HepG2 (cell line): ENCODE measurements around the gene DNAJB11. TPM values are rescaled to one million over a fixed set of nuclear protein-coding genes. Genes with fewer than 3 reads are reported as not detected.

Source experiments
- BRD4 ChIP-seq: sonication (generic); formaldehyde crosslinking; IDR thresholded peaks from 2 replicates; pipeline ENCODE4 v1.4.0; 2020; ENCODE audit warnings: missing genetic modification reagents
- CENPT ChIP-seq: sonication (generic); formaldehyde crosslinking; IDR thresholded peaks from 2 replicates; pipeline ENCODE4 v1.8.0; 2022; ENCODE audit warnings: low read depth, mild to moderate bottlenecking, moderate library complexity, missing genetic modification reagents
- DPF2 ChIP-seq: sonication (generic); formaldehyde crosslinking; IDR thresholded peaks from 2 replicates; pipeline ENCODE4 v1.4.0; 2020; ENCODE audit warnings: mild to moderate bottlenecking, low read depth, missing genetic modification reagents, borderline replicate concordance
- DZIP1 ChIP-seq: sonication (generic); formaldehyde crosslinking; IDR thresholded peaks from 2 replicates; pipeline ENCODE4 v1.5.0; 2020; ENCODE audit warnings: mild to moderate bottlenecking, missing genetic modification reagents
- GABPA ChIP-seq, 2 experiments: IDR thresholded peaks; 2 replicates each; pipeline ENCODE4 v1.6.1; 2011 to 2016; ENCODE audit warnings: low read depth in 2 of 2, low read length in 1 of 2, missing biosample characterization in 1 of 2, missing genetic modification characterization in 1 of 2
- ISL2 ChIP-seq: sonication (generic); formaldehyde crosslinking; IDR thresholded peaks from 2 replicates; pipeline ENCODE4 v1.5.0; 2020; ENCODE audit warnings: missing genetic modification reagents
- NKX3-1 ChIP-seq: sonication (generic); formaldehyde crosslinking; IDR thresholded peaks from 2 replicates; pipeline ENCODE4 v1.5.0; 2020; ENCODE audit warnings: missing genetic modification reagents
- NR2C2 ChIP-seq: sonication (generic); formaldehyde crosslinking; IDR thresholded peaks from 2 replicates; pipeline ENCODE4 v1.4.0; 2020; ENCODE audit warnings: missing genetic modification reagents, mild to moderate bottlenecking, moderate library complexity, borderline replicate concordance
- PAF1 ChIP-seq: IDR thresholded peaks from 2 replicates; pipeline ENCODE4 v1.6.1; 2016; ENCODE audit warnings: missing genetic modification reagents, missing compliant biosample characterization
- SRSF4 ChIP-seq: fragments of 200-400 bp; formaldehyde crosslinking; IDR thresholded peaks from one replicate; pipeline ENCODE4 v1.6.1; 2018; ENCODE audit warnings: mild to moderate bottlenecking, low read depth, low read length, moderate library complexity; ENCODE audit not compliant: poor library complexity, severe bottlenecking
- YY1 ChIP-seq: IDR thresholded peaks from 2 replicates; pipeline ENCODE4 v1.6.1; 2011; ENCODE audit warnings: low read length, low read depth, moderate library complexity, mild to moderate bottlenecking; ENCODE audit not compliant: insufficient read depth, insufficient replicate concordance
- ZNF10 ChIP-seq: sonication (generic); formaldehyde crosslinking; IDR thresholded peaks from 2 replicates; pipeline ENCODE4 v1.4.0; 2020; ENCODE audit warnings: mild to moderate bottlenecking, low read depth, missing genetic modification reagents, borderline replicate concordance
- ZNF382 ChIP-seq: sonication (generic); formaldehyde crosslinking; IDR thresholded peaks from 2 replicates; pipeline ENCODE4 v1.5.0; 2020; ENCODE audit warnings: missing genetic modification reagents, mild to moderate bottlenecking, borderline replicate concordance
- ZNF646 ChIP-seq: sonication (generic); formaldehyde crosslinking; IDR thresholded peaks from 2 replicates; pipeline ENCODE4 v1.9.0; 2021; ENCODE audit warnings: mild to moderate bottlenecking, missing genetic modification reagents
- polyA plus RNA-seq, 8 experiments: library from polyadenylated mRNA; depleted of rRNA in 3 of 8; stranded (reverse) in 7 of 8; unstranded in 1 of 8; fragments of >200 nt; fragmentation: Illumina TruSeq in 4 of 8; extraction: Trizol in 4 of 8; gene quantifications; 2 replicates each; pipeline versions ENCODE4 v1.2.1 to v1.2.3, GENCODE V29; 2011 to 2016; ENCODE audit warnings: low read depth in 4 of 8, missing spikeins in 1 of 8, mixed read lengths in 1 of 8; ENCODE audit not compliant: insufficient read depth in 1 of 8
- total RNA-seq, 5 experiments: library from RNA; depleted of rRNA; stranded (reverse); fragments of >200 nt; fragmentation: Illumina TruSeq; extraction: Trizol; gene quantifications; 2 replicates each; pipeline ENCODE4 v1.2.3, GENCODE V29; 2016; ENCODE audit warnings: low read depth in 1 of 5
- TF ChIP-seq, protein P1 (sequence below): sonication (generic); formaldehyde crosslinking; IDR thresholded peaks from 2 replicates; pipeline ENCODE4 v1.5.1; 2020; ENCODE audit warnings: missing genetic modification reagents, mild to moderate bottlenecking, borderline replicate concordance

DNAJB11 gene
- total and polyA plus RNA-seq, 2 of the 13 experiments (the other 11 are each of a cell fraction or from before 2014, with no cell fraction given), result 41.0 to 132 TPM

DNA sequence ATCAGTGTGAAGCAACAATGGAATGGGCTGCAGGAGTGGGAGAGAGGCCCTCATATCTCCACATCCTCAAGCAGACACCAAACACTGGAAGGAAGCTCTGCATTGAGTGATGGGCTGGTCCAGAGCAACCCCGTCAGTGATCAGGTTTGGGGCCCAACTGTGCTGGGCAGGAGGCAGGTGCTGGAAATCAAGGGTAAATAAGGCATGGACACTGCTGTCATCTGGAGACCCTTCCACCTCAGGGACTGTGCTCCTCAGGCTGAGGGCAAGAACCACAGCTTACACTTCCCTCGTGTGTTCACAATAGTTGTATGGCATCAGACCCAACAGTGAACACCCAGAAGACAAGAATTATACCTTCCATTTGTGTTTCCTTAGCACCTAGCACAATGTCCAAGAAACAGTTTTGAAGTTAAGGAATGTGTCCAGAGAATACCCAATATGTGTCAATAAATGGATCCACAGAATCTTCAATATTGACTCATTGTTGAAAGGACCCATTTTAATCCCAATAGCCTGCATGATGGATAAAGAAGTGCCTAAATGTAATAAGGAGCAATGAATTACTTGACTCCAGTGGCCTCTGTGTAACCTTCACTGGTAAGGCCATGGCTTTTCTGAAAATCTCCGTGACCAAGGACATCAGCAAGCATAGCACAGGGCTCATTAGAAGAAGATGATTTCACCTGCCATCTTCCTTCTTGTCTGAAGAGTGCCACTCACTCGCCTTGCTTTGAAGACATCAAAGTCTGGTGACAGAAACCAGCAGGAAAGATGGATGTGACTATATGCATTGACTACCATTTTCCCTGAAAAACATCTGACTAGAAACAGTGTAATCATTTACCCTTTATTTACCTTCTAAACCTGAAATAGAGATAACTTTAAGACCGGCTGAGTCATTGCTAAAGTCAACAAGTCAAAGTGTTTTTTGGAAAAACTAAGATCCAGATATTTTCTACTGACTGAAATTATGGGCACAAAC is 35.3 kb downstream of the DNAJB11 start (continued):
- TF ChIP-seq ZNF646 (no peak), GABPA (IDR thresholded peaks at IDR 0.05; ENCODE audit: low read depth, low read length) (no peak), GABPA (CRISPR knock-in tag; IDR thresholded peaks at IDR 0.05; ENCODE audit: low read depth) (peak; percentile 40), ZNF382 (CRISPR knock-in tag) (no peak), NKX3-1 (CRISPR knock-in tag) (no peak), SRSF4 (no peak), PAF1 (no peak), ISL2 (CRISPR knock-in tag) (peak; percentile 95), YY1 (peak; percentile 74), BRD4 (CRISPR knock-in tag) (peak; percentile 77), CENPT (CRISPR knock-in tag) (no peak), DPF2 (CRISPR knock-in tag) (peak; percentile 79; the same call in 1 of the 2 replicates), DZIP1 (no peak), NR2C2 (CRISPR knock-in tag) (no peak), ZNF10 (CRISPR knock-in tag) (no peak)
- TF ChIP-seq, protein P1, sequence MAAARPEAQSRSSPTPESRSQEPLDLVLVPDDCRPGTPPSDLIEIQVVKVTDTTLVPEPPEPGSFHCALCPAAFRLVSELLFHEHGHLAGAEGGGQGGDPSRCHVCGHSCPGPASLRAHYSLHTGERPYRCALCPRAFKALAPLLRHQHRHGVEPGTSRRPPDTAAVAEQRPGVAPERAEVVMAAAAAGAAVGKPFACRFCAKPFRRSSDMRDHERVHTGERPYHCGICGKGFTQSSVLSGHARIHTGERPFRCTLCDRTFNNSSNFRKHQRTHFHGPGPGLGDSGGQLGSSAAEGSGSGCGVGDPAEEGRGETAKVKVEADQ, result 0 out of 2 replicates have a peak, but pooled peaks have one; percentile 62
